GM12891 (cell line): Measurements from ENCODE around the gene BTRC.

Experiments
- DNase-seq: peaks from one replicate; pipeline ENCODE4 v3.0.0; 2011; ENCODE audit warnings: low spot score; ENCODE audit not compliant: insufficient read length
- FAIRE-seq: peaks from 2 replicates; lab custom pipeline; 2011; peaks lifted over from hg19 to GRCh38; lab: Jason Lieb, UNC
- PAX5 ChIP-seq: IDR thresholded peaks from 2 replicates; pipeline ENCODE4 v1.6.1; 2011; ENCODE audit warnings: low read length, moderate library complexity, mild to moderate bottlenecking; ENCODE audit not compliant: insufficient read depth, severe bottlenecking
- POLR2A ChIP-seq: IDR thresholded peaks from 2 replicates; pipeline ENCODE4 v1.6.1; 2011; ENCODE audit warnings: low read depth, low read length, control low read depth
- POLR2AphosphoS5 ChIP-seq: IDR thresholded peaks from 2 replicates; pipeline ENCODE4 v1.6.1; 2011; ENCODE audit warnings: low read depth, low read length, control low read depth
- POU2F2 ChIP-seq: IDR thresholded peaks from 2 replicates; pipeline ENCODE4 v1.6.1; 2011; ENCODE audit warnings: low read depth, mild to moderate bottlenecking, control low read depth, low read length, moderate library complexity
- SPI1 ChIP-seq: IDR thresholded peaks from 2 replicates; pipeline ENCODE4 v1.6.1; 2011; ENCODE audit warnings: low read depth, low read length, control low read depth
- TAF1 ChIP-seq: IDR thresholded peaks from 2 replicates; pipeline ENCODE4 v1.6.1; 2011; ENCODE audit warnings: low read depth, low read length, control low read depth

The BTRC gene

GRCh38 chr10:101453791-101454718 lies 100.1 kb downstream of the BTRC start:
- TF ChIP-seq POLR2A (no peak), PAX5 (no peak), POU2F2 (no peak), POLR2AphosphoS5 (no peak), TAF1 (no peak), SPI1 (no peak)
- no peak for DNase-seq
- FAIRE-seq = peak; percentile 41

GRCh38 chr10:101458869-101459268 lies 104.9 kb downstream of the BTRC start:
- FAIRE-seq (no peak), DNase-seq (no peak)
- TF ChIP-seq TAF1 (no peak), POLR2A (no peak), PAX5 (no peak), SPI1 (no peak), POLR2AphosphoS5 (no peak), POU2F2 (no peak)

GRCh38 chr10:101464082-101464481 lies 110.1 kb downstream of the BTRC start:
- no peak for FAIRE-seq
- TF ChIP-seq POLR2AphosphoS5 (no peak), POU2F2 (no peak), TAF1 (no peak), SPI1 (no peak), POLR2A (no peak), PAX5 (no peak)

GRCh38 chr10:101464599-101464998 lies 110.6 kb downstream of the BTRC start:
- DNase-seq = no peak
- TF ChIP-seq POU2F2 = no peak
- TF ChIP-seq TAF1 = no peak
- TF ChIP-seq POLR2AphosphoS5 = no peak
- no peak for TF ChIP-seq PAX5
- no peak for TF ChIP-seq POLR2A
- TF ChIP-seq SPI1 = no peak
- FAIRE-seq = no peak

More at GRCh38 chr10:101464082-101464481, 110.1 kb downstream of the BTRC start:
- no peak for DNase-seq

- TF ChIP-seq POLR2A (no peak), TAF1 (no peak), SPI1 (no peak), POLR2AphosphoS5 (no peak), POU2F2 (no peak), PAX5 (no peak)
- no peak for FAIRE-seq
Observed at GRCh38 chr10:101466016-101466912, 112.3 kb downstream of the BTRC start.

GRCh38 chr10:101467286-101467770 lies 113.4 kb downstream of the BTRC start:
- no peak for TF ChIP-seq SPI1
- no peak for TF ChIP-seq POLR2A
- TF ChIP-seq POU2F2 = no peak
- no peak for TF ChIP-seq TAF1
- TF ChIP-seq POLR2AphosphoS5 = no peak
- TF ChIP-seq PAX5 = no peak
- peak; percentile 83 for FAIRE-seq

More at GRCh38 chr10:101466016-101466912, 112.3 kb downstream of the BTRC start:
- no peak for DNase-seq

GRCh38 chr10:101468159-101468558 lies 114.2 kb downstream of the BTRC start:
- no peak for TF ChIP-seq POU2F2
- TF ChIP-seq TAF1 = no peak
- TF ChIP-seq SPI1 = no peak
- TF ChIP-seq POLR2A = no peak
- no peak for TF ChIP-seq PAX5
- no peak for TF ChIP-seq POLR2AphosphoS5
- DNase-seq (no peak), FAIRE-seq (no peak)

More at GRCh38 chr10:101467286-101467770, 113.4 kb downstream of the BTRC start:
- peak; percentile 39 for DNase-seq

GRCh38 chr10:101476383-101476782 lies 122.4 kb downstream of the BTRC start:
- TF ChIP-seq SPI1 (no peak), POLR2AphosphoS5 (no peak), POLR2A (no peak), TAF1 (no peak), PAX5 (no peak), POU2F2 (no peak)
- DNase-seq (no peak), FAIRE-seq (no peak)
